Activated T-helper 1 cell treated with anti-CD3 and anti-CD28 coated beads, Interleukin-2, amount 50 U/mL, for 16 hours (primary cell): ENCODE measurements around the gene RPGR.

ENCODE experiments used
- DNase-seq, 2 donors: peaks; one replicate each; pipeline ENCODE4 v3.0.0-alpha.2; 2020; ENCODE audit warnings: low read depth in 1 of 2, low spot score in 1 of 2

The RPGR gene

GRCh38 chrX:38327007-38327774 lies at the start of gene RPGR:
Gene RPGR, minus strand, starts transcription at chrX:38327509. Its CDS starts 142 bp downstream, at chrX:38327367.
- DNase-seq, result peak; percentile 78 to 82

GRCh38 chrX:38376747-38377146 lies 49.4 kb upstream of the RPGR start:
- DNase-seq, result no peak

DNA sequence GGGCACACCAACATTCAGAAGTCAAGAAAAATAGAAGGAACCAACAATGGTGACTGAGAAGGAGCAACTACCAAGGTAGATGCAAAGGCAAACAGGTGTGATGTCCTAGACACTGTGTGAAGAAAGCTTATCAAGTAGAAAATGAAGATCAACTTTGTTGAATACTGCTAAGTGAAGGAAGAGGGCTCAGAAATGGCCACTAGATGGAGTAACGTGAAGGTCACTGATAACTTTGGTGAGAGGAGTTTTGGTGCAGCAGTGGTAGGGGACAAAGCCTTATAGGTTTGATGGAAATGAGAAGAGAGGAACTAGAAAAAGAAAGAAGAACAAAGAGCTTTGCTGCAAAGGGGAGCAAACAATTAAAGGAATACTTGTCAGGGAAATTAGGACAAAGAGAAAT lies 48.6 kb upstream of the RPGR start:
- no peak for DNase-seq

- DNase-seq, result no peak
Observed at GRCh38 chrX:38374431-38374830, 47.1 kb upstream of the RPGR start.

DNA sequence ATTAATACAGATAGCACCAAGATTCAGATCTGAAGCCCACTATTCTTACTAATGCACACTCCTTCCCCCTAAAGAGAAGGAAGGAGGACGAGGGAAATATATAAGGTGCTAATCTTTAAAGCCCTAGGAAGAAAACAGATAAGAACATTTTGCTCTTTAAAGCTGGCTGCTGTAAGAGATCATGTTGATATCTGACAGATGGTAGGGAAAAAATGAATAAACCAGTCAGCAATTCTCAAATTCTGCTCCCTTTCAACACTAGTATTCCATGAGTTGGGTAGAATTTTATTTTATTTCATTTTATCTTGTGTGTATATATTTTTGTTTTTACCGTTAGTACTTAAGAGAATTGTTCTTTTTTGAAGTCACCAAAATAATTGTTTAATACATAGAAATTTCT lies 44.3 kb upstream of the RPGR start:
- DNase-seq, result no peak

DNA sequence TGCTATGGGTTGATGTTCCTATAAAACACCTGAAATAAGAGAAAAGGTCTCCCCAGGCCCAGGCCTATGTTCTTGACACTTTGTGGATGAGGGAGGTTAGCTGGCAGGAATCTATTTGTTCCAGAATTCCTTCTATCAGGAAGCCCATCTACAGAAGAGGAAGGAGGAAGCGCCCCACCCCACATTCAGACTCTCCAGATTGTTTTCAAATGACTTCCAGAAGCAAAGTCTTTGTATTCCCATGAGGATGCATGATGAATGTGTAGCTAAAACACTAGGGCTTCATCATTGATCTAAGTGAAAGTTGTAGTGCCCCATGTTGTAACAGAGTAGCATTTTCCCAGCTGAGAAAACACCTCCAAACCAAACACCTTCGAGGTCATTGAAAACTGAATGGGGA lies 41.5 kb upstream of the RPGR start:
- DNase-seq, result no peak

DNA sequence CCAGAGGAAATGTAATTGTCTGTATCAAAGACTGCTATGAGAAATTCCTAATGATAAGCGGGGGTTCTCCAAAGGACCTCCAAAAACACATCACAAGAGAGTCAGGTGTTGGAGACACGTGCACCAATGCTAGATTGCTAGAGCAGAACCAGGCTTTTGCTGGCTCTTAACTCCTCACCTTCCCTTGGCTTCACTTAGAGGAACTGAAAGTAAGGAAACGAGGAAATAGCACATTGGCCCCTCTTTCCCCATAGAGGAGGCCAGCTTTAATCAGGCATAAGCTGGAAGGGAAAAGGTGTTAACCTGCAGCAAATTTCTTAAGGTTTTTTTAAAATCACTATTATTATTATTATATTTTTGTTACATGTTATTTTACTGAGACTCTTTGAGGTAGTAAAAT lies 38.6 kb upstream of the RPGR start:
- DNase-seq, result no peak

GRCh38 chrX:38363046-38363445 lies 35.7 kb upstream of the RPGR start:
- DNase-seq, result no peak

DNA sequence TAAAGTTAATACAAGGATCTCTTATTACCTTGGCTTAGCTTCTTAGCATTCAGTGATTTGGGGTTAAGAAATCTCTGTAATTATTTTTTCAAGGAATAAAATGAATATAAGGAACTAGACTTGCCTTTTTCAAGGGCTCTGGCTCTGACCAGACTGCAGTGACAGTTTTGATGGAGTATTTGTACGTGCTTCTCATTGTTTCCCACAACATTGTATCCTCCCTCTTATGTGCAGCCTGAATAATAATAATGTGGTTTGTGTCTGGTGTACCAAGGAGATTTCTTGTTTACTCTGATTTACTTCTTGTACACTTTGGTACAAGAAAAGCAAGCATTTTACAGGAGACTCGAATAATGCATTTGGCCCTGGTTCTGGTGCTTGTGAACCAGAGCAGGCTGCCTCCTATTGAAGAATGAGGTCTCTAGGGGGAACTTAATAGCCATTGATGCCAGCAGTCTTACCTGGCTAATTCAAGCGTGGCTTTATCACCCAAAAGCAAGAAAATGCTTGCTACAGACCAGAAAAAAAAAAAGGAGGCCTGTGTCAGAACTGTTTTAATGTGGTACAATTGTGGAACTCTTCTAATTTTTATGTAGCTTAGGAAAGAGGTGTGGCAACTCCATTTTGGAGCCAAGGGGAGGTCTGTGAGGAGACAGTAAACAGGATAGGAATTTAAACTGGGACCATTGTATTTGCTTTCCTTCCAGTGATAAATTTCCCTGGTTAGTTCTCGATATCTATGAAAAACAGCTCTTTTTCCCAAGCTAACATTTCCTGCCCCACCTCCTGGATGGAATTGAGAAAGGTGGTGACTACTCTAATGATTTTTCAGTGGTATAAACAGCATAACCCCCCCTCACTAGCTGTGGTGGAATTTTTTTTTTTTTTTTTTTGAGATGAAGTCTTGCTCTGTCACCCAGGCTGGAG lies 30.7 kb upstream of the RPGR start:
- DNase-seq, result no peak

DNA sequence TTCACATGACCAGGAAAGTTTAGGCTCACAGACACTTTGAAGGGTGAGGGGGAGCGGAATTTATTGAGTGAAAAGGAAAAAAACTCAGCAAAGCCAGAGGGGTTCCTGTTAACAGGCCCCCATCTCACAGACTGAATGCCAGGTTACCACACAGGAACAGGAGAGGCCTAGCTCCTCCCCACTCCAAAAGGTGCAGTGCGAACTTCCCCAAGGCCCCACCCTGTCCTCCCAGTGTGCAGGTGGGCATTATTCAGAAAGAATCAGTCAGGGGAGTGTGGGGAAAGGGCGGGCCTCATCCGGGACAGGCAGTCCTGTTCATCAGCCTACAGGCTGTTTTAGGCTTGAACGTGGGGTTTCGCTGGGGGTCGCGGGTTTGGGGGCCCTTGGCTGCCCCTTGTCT lies 29.1 kb upstream of the RPGR start:
- no peak for DNase-seq

DNA sequence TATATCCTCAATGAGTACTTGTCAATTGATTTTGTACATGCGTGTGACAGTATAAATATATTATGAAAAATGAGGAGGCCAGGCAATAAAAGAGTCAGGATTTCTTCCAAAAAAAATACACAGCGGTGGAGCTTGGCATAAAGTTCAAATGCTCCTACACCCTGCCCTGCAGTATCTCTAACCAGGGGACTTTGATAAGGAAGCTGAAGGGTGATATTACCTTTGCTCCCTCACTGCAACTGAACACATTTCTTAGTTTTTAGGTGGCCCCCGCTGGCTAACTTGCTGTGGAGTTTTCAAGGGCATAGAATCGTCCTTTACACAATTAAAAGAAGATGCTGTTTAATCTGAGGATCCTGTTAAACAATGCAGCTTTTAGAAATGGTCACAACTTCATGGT lies 25.1 kb upstream of the RPGR start, which contains the start of gene OTC:
OTC (plus strand) TSS at position 243 of the 400 bp plus-strand sequence; CDS start at position 336, 93 bp downstream.
- no peak for DNase-seq

DNA sequence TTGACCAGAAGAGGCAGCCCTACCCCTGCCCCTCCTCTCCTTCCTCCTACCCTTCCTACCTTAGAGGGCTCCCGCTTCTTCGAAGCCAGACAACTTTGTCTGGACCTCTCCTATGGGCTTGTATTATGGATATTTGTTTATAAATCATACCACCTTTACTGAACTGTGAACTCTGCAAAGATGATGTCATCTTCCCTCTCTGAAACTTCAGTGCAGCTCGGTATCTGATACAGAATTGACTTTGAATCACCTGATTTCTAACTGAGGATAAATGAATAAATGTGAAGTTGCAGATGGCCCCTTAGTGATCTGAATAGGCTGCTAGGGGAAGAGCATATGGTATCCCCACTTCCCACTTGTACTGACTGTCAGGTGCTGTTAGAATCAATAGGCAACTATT lies 24.0 kb upstream of the RPGR start:
- DNase-seq, result no peak

GRCh38 chrX:38347136-38347535 lies 19.8 kb upstream of the RPGR start:
- no peak for DNase-seq

DNA sequence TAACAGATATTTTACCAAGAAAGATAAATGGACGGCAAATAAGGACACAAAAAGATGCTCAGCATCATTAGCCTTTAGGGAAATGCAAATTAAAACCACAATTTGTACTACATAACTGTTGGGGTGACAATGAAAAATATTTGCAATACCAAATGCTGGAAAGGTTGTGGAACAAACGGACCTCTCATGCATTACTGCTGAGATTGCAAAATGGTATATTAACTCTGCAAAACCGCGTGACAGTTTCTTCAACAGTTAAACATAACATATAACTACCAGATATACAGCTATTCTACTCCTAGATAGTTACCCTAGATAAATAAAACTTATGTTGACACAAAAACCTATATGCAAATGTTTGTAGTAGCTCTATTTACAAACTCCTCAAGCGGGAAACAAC lies 18.8 kb upstream of the RPGR start:
- DNase-seq, result no peak

GRCh38 chrX:38342853-38343778 lies 15.8 kb upstream of the RPGR start:
- DNase-seq, result no peak

- no peak for DNase-seq
Observed at GRCh38 chrX:38341442-38341841, 14.1 kb upstream of the RPGR start.

GRCh38 chrX:38336538-38337240 lies 9.4 kb upstream of the RPGR start:
- no peak for DNase-seq

DNA sequence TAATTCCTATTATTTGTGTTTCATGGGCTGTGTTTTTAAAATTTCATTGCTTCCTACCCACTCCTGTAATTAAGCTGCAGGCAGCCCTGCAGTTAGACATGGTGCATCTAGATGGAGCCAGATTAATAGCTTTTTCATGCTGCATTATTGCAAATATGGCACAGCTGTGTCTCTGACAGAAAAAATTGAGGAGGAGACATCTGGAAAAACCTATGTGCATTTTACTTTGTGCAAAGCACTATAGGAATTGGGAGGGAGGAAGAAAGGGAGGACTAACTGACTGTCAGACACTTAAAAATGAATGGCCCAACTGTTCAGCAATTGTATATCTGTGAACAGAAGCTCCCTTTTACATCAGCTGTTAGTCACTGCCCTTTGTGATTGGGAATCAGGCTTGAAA lies 8.1 kb upstream of the RPGR start:
- no peak for DNase-seq

GRCh38 chrX:38332505-38332904 lies 5.2 kb upstream of the RPGR start:
- DNase-seq, result no peak

- DNase-seq, result no peak
Observed at GRCh38 chrX:38327775-38328081, 419 bp upstream of the RPGR start.

DNA sequence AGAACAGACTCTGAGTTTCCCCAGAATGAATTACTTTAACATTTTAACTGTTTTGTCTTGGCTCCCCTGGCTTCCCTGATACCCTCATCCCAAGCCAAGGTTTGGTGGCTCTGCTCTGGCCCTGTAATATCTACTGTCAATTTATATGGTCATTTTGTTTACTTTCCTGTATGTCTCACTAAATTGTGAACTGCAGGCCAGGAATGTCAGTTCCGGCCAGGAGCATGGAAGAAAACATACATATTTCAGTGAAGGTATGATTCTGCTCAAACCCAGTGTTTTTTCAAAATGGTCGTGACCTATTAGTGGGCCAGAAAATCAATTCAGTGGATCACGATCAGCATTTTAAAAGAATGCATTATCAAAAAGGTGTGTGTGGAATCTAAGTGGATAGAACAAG lies 1.2 kb downstream of the RPGR start:
- no peak for DNase-seq
